GM19025 (cell line): ENCODE data around the gene SKAP1.

ENCODE experiments used
- ATAC-seq: cut with Tn5 transposase; IDR thresholded peaks from one replicate; pipeline ENCODE4 v1.9.1; 2021; ENCODE audit warnings: mild to moderate bottlenecking, low read depth, moderate library complexity; ENCODE audit not compliant: unreplicated experiment

Gene SKAP1

GRCh38 chr17:48335146-48335784, 94.7 kb downstream of the SKAP1 start:
- ATAC-seq = no peak

DNA sequence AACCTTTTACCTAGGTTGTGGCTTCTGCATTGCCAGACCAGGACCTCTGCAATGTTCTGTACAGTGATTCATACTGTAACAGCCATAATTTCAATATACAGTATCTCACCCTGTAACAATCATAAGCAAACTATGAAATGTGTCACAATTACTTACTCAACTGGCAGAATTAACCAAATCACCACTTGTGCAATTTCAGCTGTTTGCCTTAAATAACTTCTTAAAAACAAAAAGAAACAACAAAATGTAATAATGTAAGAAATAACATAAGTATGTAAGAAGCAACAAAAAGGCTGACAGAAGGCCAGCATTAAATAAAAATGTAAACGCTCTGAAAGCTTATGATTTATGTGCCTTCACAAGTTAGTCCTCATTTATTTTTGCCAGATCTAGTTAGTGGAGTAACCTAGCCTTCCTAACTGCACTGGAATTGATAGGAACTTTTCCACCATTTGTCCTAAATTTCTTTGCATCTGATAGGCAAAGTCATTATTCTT, 96.9 kb downstream of the SKAP1 start:
- ATAC-seq = no peak

GRCh38 chr17:48330887-48331286, 99.1 kb downstream of the SKAP1 start:
- no peak for ATAC-seq

DNA sequence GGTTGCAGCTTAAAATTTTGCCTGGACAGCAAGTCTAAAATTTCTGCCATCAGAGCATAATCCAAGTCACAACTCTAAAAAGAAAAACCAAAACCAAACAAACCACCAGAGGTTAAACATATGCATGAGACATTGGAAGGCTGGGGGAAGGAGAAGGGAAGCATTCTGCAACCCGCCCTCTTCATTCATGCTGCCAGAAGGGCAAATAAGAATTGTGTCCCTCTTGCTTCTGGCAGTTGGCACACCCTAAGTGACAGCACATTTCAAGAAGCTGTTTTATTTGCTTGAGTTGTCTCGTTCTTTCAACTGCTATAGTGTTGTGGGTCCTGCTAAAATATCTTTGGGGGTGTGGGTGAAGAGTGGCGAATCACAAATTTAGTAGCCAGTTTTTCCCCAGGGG, 99.6 kb downstream of the SKAP1 start:
- ATAC-seq = no peak

DNA sequence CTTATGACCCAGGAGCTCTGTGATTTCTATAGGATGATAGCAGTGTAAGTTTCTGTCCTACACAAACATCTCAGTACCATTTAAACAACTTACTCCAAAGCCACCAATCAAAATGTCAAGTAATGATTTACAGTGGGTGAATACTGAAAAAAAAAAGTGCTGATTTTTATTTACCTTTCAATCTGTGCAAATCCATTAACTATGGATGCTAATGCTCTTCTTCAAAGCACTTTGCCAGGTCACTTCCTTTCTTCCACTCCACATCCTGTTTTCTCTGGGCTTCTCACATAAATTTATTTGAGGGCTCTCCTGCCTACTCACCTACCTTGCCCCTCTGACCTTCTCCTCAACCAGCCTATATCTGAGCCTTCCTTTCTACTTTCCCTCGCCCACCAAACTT, 101.6 kb downstream of the SKAP1 start:
- ATAC-seq = no peak

GRCh38 chr17:48326310-48326709, 103.7 kb downstream of the SKAP1 start:
- ATAC-seq = no peak

DNA sequence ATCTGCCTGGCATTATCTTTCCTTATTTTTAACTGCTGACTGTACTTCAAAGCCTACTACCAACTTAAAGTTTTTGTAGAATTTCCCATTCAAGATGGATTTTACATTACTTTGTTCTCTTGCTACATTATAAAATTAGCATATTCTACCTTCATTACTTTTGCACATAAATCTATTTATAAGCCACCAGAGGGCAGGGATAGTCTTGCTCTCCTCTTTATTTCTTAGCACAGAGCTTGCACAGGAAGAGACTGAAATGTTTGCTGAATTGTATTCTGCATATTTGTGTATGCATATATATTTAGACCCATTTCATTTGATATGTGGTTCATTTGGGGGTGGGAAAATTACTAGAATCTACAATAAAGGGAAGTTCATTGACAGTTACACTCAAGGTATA, 108.0 kb downstream of the SKAP1 start:
- no peak for ATAC-seq

- no peak for ATAC-seq
Observed at GRCh38 chr17:48317732-48318131, 112.3 kb downstream of the SKAP1 start.

DNA sequence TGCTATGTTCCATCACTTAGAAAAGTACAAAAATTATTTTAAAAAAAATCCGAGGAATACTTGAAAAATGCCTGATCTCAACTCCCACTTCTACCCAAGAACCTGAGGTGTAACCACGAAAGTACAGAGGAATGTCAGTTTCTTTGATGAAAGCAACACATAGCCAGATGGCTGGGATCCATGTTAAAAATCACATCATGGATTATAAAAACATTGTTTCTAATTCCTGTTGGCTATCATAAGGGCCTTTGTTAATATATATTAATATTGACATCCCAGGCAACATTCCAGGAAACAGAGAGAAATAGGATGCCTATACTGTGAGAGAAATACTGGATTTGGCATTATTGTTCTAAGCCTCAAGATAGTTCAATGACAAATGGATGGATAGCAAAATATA, 115.3 kb downstream of the SKAP1 start:
- no peak for ATAC-seq

DNA sequence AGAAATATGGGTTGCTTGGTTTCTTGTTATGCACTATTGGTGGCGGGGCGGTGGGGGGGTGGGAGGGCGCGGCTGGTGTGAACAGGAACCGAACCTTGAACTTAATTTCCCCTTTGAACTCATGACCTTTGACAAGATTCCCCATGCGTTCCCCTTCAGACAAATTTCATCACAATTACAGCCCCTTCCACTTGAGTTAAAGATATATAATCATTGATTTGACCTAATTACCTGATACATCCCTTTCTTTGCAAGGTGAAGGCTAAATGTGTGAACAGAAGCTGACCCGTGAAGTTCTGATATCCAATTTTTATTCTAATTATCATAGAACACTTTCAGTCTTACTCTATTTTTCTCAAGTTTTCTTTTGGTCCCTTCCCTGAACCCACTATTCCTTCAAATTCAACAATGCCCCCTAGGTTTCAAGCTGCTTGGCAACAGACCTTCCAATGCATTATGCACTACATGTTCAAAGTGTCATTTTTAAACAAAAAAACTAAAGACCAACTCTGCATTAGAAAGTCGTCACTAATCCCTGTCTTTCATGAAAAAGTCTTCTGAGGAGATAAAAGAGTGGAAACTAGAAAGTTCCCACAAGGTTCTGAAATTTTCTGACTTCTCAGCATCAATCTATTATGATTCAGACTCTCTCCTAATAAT, 116.8 kb downstream of the SKAP1 start:
- no peak for ATAC-seq

GRCh38 chr17:48311324-48311723, 118.7 kb downstream of the SKAP1 start:
- no peak for ATAC-seq

DNA sequence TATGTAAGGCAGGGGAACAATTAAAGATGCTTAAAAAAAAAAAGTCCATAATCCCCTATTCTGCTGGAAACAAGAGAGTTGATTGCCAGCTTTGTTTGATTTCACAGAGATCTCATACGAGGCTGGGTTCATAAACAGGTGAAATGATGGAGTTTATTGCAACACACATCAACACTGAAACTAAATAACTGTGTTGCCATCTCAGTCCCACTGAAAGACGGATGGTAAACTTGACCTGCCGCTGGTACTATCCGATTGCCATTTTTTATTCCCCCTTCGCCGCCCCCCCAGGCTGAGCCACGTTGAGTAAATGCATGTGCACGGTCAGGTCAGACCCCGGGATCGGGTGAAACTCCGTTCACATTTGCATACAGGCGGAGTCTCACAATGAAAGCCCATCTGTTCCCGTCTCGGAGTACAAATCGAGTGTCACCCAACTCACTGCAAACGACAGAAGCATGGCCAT, 119.2 kb downstream of the SKAP1 start:
- ATAC-seq = no peak

- no peak for ATAC-seq
Observed at GRCh38 chr17:48308581-48308980, 121.4 kb downstream of the SKAP1 start.

GRCh38 chr17:48307814-48308411, 122.1 kb downstream of the SKAP1 start:
- no peak for ATAC-seq

DNA sequence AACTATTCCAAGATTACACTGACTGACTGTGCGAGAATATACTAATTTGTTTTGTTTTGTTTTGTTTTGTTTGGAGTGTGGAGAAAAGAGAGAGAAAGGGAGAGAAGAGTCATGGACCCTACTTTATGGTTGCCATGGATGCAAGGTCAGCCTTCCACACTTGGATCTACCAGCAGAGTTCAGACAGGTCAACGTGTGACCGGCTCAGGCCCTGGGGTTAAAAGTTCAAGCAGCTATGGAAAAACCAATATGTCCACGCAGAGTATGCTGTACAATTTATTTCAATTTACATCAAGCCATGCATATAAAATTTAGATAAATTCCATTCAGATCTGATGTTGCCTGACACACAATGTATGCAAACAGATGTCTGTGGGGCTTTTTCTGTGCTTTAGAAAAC, 122.8 kb downstream of the SKAP1 start:
- no peak for ATAC-seq

- no peak for ATAC-seq
Observed at GRCh38 chr17:48301002-48301401, 129.0 kb downstream of the SKAP1 start.

DNA sequence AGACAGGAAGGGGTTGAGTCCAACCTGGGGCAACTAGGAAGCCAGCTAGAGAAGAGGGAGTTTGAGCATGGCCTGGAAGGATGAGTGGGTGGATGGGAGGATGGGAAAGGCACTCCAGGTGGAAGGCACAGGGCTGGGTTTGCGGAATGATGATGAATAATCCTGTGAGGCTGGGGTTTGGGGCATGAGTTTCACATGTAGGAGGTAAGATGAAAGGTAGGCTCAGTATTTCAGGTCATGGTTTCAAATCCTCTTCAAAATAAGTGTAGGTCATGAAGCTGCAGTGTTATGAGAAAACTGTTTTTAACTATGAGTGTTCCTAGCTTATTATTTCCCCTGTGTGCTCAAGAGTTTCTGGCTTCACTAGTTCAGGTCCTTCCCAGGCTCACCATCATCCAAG, 130.3 kb downstream of the SKAP1 start:
- ATAC-seq = no peak

DNA sequence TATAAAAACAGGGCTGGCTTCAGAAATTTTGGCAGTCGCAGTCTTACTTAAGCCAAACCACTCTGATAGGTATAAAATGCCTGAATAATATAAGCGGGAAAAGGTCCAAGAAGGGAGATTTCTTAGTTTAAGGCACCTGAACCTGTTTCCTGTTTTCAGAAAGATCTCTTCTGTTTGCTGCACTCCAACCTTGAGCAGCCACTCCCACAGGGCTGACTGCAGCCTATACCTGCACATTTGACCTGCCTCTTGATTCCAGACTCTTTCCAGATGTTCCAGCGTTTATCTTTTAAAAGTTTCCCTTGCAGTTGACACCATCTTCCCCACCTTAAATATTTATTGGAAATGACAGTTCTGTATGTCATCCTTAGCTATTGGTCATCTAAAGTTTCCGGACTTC, 132.2 kb downstream of the SKAP1 start:
- no peak for ATAC-seq

- ATAC-seq = no peak
Observed at GRCh38 chr17:48296453-48296852, 133.6 kb downstream of the SKAP1 start.

DNA sequence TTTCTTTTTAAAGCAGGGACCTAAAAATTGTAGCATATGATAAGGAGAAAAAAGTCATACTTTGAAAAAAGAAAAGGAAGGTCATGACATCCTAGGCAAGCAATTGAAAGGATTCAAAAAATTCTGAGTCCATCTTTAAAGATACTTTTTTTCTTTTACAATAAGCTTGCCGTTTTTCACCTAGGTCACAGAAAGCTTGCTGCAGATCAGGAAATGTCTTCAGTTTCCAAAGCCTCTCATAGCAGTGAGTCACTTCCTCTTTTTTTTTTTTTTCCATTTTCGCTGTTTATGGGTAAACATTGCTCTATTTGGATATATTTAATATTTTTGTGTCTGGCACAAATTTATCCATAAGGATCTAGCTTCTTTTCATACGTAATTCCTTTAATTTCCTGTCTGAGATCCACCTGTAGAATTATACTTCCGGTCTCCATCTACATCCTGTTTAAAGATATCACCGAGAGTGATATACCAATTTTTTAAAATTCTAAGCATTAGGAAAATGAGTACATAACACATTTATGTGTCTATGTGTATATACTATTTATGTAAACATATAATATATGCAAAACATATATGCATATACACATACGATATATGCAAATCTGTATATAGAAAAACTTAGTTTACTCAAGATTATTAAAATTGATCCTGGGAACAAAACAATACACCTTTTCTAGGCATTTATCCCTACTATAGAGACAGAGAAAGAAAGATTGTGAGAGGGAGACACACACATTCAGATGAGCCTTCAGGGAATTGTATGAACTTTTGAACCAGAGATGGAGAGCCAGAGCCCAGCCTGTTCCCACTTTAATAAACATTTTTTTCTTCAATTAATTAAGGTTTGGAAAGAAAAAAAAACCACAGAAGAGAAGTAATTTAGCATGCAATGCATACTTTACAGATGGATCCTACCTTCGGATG, 134.4 kb downstream of the SKAP1 start:
- no peak for ATAC-seq
